ENCODE measurements around the gene HCRTR1.

The HCRTR1 gene

GRCh38 chr1:31637915-31638673 lies 20.6 kb downstream of the HCRTR1 start:
- no peak for DNase-seq (ENCODE audit: low read depth)
- in situ Hi-C loops (cut with HindIII; ENCODE audit: low sequenced_read_pairs): loop anchor here (10.0 kb wide), 1 partner anchor 77 kb away; no protein-coding TSS in a partner anchor
- TF ChIP-seq CTCF (IDR thresholded peaks at IDR 0.05; ENCODE audit: low read depth, low read length, missing control alignments): no peak
- no peak overlapping the region for H3K4me3 ChIP-seq (ENCODE audit: low read depth, low read length)

- in situ Hi-C loops (cut with HindIII; ENCODE audit: low sequenced_read_pairs): loop anchor here (10.0 kb wide), 1 partner anchor 75 kb away; no protein-coding TSS in a partner anchor
- no peak for TF ChIP-seq CTCF (IDR thresholded peaks at IDR 0.05; ENCODE audit: low read depth, low read length, missing control alignments)
- no peak for DNase-seq (ENCODE audit: low read depth)
- H3K4me3 ChIP-seq (ENCODE audit: low read depth, low read length): no peak overlapping the region
Observed at GRCh38 chr1:31639543-31639942, 22.1 kb downstream of the HCRTR1 start.

DNA sequence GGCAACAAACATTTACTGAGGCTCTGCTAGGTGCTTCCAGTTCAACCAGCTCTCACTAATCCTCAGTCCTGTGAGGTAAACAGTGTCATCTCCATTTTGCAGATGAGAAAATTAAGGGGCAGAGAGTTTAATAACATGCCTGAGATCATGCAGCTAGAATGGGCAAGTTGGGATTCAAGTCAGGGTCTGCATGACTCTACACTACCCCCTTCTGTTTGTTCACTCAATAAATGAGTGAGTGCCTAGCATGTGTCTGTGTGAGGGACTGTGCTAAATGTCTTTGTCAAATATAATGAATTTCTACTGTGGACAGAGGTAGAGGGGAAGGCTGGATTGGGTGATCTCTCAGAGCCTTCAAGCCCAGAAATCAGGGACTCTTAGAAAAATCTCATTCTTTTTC lies 22.7 kb downstream of the HCRTR1 start:
- in situ Hi-C loops (cut with HindIII; ENCODE audit: low sequenced_read_pairs): no loop called here
- no peak for DNase-seq (ENCODE audit: low read depth)
- H3K4me3 ChIP-seq (ENCODE audit: low read depth, low read length): no peak overlapping the region
- TF ChIP-seq CTCF (IDR thresholded peaks at IDR 0.05; ENCODE audit: low read depth, low read length, missing control alignments): no peak

DNA sequence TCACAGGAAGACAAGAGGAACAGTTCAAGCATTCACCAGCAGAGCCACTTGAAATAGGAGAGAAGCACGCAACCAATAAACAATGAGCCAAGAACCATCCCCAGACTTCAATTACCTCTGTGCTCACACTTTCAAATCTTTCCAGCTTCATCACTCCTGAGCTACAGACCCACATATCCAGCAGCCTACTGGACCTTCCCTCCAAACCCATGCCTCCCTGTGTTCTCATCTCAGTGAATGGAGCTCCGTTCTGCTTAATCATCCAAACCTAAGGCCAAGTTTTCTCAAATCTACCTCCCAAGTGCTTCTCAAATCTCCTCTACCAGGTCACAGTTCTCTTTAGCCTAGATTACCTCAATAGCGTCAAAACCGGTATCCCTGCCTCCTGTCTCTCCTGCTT lies 23.5 kb downstream of the HCRTR1 start:
- DNase-seq (ENCODE audit: low read depth): no peak
- H3K4me3 ChIP-seq (ENCODE audit: low read depth, low read length): no peak overlapping the region
- in situ Hi-C loops (cut with HindIII; ENCODE audit: low sequenced_read_pairs): no loop called here
- no peak for TF ChIP-seq CTCF (IDR thresholded peaks at IDR 0.05; ENCODE audit: low read depth, low read length, missing control alignments)

DNA sequence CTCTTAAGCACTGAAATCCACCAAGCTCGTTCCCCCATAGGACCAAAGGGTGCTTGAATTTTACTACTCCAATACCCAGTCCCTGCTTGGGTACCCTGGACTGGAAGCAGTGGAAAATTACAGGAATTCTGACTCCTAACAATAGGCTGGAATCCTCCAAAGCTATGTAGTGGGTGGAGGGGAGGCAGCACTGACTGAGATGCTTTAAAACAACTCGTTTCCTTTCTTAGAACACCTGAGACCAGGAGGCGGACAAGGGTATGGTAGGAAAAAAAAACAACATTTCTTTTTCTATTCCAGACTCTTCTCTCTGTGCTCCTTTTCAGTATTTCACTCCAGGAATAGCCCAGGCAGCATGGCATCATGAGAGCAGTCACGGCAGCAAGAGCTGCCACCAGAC lies 24.9 kb downstream of the HCRTR1 start:
- no peak overlapping the region for H3K4me3 ChIP-seq (ENCODE audit: low read depth, low read length)
- no peak for TF ChIP-seq CTCF (IDR thresholded peaks at IDR 0.05; ENCODE audit: low read depth, low read length, missing control alignments)
- no peak for DNase-seq (ENCODE audit: low read depth)
- in situ Hi-C loops (cut with HindIII; ENCODE audit: low sequenced_read_pairs): no loop called here

GRCh38 chr1:31642897-31643296 lies 25.4 kb downstream of the HCRTR1 start:
- no peak for TF ChIP-seq CTCF (IDR thresholded peaks at IDR 0.05; ENCODE audit: low read depth, low read length, missing control alignments)
- no peak overlapping the region for H3K4me3 ChIP-seq (ENCODE audit: low read depth, low read length)
- DNase-seq (ENCODE audit: low read depth): no peak
- in situ Hi-C loops (cut with HindIII; ENCODE audit: low sequenced_read_pairs): no loop called here

All from astrocyte of the cerebellum (primary cell).